Sigmoid colon (tissue), 7 donors: ENCODE results near the gene MICAL2. TPM values are rescaled to one million over a fixed set of nuclear protein-coding genes. Genes with fewer than 3 reads are reported as not detected.
A peak's percentile ranks its signal among the peaks of the same experiment; 100 is the strongest.

ENCODE experiments used
- DNase-seq: peaks from one replicate; pipeline ENCODE4 v3.0.0-alpha.2; 2019
- H3K27ac ChIP-seq, 4 donors: fragments of 200-600 bp; sonication (generic); one replicate each; pipeline ENCODE4 v1.5.1; 2016 to 2019; ENCODE audit warnings: mild to moderate bottlenecking in 1 of 4
- H3K27me3 ChIP-seq, 3 donors: fragments of 200-600 bp; sonication (generic); one replicate each; pipeline ENCODE4 v1.5.1; 2019; ENCODE audit warnings: mild to moderate bottlenecking in 1 of 3
- H3K36me3 ChIP-seq, 4 donors: fragments of 200-600 bp; sonication (generic); one replicate each; pipeline ENCODE4 v1.5.1; 2016 to 2019
- H3K4me1 ChIP-seq, 4 donors: fragments of 200-600 bp; sonication (generic); one replicate each; pipeline ENCODE4 v1.5.1; 2017 to 2019
- H3K4me3 ChIP-seq, 4 donors: fragments of 200-600 bp; sonication (generic); one replicate each; pipeline ENCODE4 v1.5.1; 2017 to 2019; ENCODE audit warnings: mild to moderate bottlenecking in 2 of 4, moderate library complexity in 1 of 4
- H3K9me3 ChIP-seq, 4 donors: fragments of 200-600 bp in 3 of 4; sonication (generic) in 3 of 4; one replicate each; pipeline versions ENCODE4 v1.5.1 to v1.6.1; 2013 to 2019
- EP300 ChIP-seq, 4 donors: sonication (generic); formaldehyde crosslinking; IDR thresholded peaks; one replicate each; pipeline ENCODE4 v1.6.1; 2017; ENCODE audit warnings: antibody characterized with exemption in 4 of 4
- POLR2A ChIP-seq, 2 donors: fragments of 450-650 bp; IDR thresholded peaks; one replicate each; pipeline ENCODE4 v1.6.1; 2016; ENCODE audit warnings: antibody characterized with exemption in 2 of 2, mild to moderate bottlenecking in 2 of 2, moderate library complexity in 2 of 2
- POLR2AphosphoS5 ChIP-seq, 4 donors: sonication (generic); formaldehyde crosslinking; IDR thresholded peaks; one replicate each; pipeline ENCODE4 v1.6.1; 2017; ENCODE audit warnings: antibody characterized with exemption in 4 of 4
- WGBS, 2 donors: extraction: QIAGEN DNeasy Blood & Tissue Kit; methylation state at CpG; one replicate each; pipeline ENCODE4 v1.1.7; 2013; 5-methylcytosine and 5-hydroxymethylcytosine counted together
- intact Hi-C: fragments of 100-400 bp; cut with DNase I; formaldehyde crosslinking; loops from one replicate; pipeline ENCODE4 v1.15.1; 2023
- polyA plus RNA-seq, 3 donors: library from polyadenylated mRNA; stranded (reverse); fragments of 200-250 nt; gene quantifications; one replicate each; pipeline ENCODE4 v1.2.3, GENCODE V29; 2013
- total RNA-seq, 4 donors: library from RNA; depleted of rRNA; stranded (reverse); fragments of >200 nt; gene quantifications; one replicate each; pipeline ENCODE4 v1.1.0, GENCODE V29; 2016
- TF ChIP-seq, protein P1 (sequence below), 4 experiments: fragments of 450-650 bp in 3 of 4; fragments of 200-600 bp in 1 of 4; IDR thresholded peaks; one replicate each; pipeline ENCODE4 v1.5.1; 2016 to 2019; ENCODE audit warnings: antibody characterized with exemption in 4 of 4, mild to moderate bottlenecking in 3 of 4, moderate library complexity in 2 of 4
- donor health status: healthy with polysubstance abuse.
- donor health status: Bipolar disorder and iron deficiency.
- donor health status: healthy.

The MICAL2 gene
- total and polyA plus RNA-seq, 7 donors, result 36.6 to 145 (median 115) TPM

GRCh38 chr11:12182676-12183541 is 72.5 kb downstream of the MICAL2 start:
- 81 to 82% methylated on average over 12 of the region's 12 CpGs for WGBS, 2 donors
- TF ChIP-seq, protein P1, sequence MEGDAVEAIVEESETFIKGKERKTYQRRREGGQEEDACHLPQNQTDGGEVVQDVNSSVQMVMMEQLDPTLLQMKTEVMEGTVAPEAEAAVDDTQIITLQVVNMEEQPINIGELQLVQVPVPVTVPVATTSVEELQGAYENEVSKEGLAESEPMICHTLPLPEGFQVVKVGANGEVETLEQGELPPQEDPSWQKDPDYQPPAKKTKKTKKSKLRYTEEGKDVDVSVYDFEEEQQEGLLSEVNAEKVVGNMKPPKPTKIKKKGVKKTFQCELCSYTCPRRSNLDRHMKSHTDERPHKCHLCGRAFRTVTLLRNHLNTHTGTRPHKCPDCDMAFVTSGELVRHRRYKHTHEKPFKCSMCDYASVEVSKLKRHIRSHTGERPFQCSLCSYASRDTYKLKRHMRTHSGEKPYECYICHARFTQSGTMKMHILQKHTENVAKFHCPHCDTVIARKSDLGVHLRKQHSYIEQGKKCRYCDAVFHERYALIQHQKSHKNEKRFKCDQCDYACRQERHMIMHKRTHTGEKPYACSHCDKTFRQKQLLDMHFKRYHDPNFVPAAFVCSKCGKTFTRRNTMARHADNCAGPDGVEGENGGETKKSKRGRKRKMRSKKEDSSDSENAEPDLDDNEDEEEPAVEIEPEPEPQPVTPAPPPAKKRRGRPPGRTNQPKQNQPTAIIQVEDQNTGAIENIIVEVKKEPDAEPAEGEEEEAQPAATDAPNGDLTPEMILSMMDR (IDR thresholded peaks at IDR 0.05), result no peak
- TF ChIP-seq POLR2A (IDR thresholded peaks at IDR 0.05), result no peak
- peak in 1 of 4 donors; percentile 4 for TF ChIP-seq POLR2AphosphoS5 (IDR thresholded peaks at IDR 0.05)
- no peak for DNase-seq
- Histone ChIP-seq H3K27ac (peak overlapping the region; percentile 61 to 82 (median 79)), H3K4me3 (no peak overlapping the region), H3K9me3 (no peaks in the 10 kb centered on the region), H3K36me3 (no peaks in the 10 kb centered on the region), H3K27me3 (no peaks in the 10 kb centered on the region), H3K4me1 (peaks cover 0 to 78% (median 63%) of the 10 kb centered on the region in 4 donors)
- intact Hi-C loops, result no loop called here

DNA sequence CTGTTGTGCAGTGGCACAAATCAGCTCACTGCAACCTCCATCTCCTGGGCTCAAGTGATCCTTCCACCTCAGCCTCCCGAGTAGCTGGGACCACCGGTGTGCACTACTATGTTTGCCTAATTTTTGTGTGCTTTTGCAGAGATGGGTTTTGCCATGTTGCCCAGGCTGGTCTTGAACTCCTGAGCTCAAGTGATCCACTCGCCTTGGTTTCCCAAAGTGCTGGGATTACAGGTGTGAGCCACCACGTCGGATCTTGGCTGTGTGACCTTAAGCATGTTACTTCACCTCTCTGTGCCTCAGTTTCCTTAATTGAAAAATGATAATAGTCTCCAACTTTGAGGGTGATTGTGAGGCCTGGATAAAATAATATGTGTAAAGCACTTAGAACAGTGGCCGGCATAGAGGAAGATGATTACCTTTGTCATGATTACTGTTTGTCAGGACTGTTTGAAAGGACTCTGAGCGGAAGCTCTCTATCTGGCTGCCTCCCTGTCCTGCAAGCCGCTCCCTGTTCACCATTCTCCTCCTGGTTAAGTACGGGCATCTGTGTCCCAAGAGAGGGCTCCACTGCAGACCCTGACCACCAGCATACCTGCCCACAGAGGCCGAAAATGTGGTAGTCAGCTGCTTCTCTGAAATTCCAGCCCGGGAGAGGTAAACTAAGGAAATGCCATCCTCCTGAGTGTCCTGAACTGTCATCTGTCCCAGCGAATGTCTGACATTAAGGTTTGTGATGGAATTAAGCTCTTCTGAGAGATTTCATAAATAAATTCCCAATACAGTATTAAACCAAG is 73.6 kb downstream of the MICAL2 start:
- Histone ChIP-seq H3K27me3 (no peaks in the 10 kb centered on the region), H3K9me3 (no peaks in the 10 kb centered on the region), H3K36me3 (peaks cover 0 to 6% (median 0%) of the 10 kb centered on the region in 4 donors), H3K27ac (peak overlapping the region; percentile 61 to 82 (median 79)), H3K4me1 (peaks cover 0 to 75% (median 60%) of the 10 kb centered on the region in 4 donors), H3K4me3 (no peak overlapping the region)
- no peak for TF ChIP-seq POLR2AphosphoS5 (IDR thresholded peaks at IDR 0.05)
- no peak for TF ChIP-seq EP300 (IDR thresholded peaks at IDR 0.05)
- TF ChIP-seq POLR2A (IDR thresholded peaks at IDR 0.05), result no peak
- TF ChIP-seq, protein P1 (IDR thresholded peaks at IDR 0.05), result no peak
- WGBS, 2 donors, result 94 to 95% methylated on average over 12 of the region's 12 CpGs
- intact Hi-C loops, result no loop called here
- DNase-seq, result no peak

GRCh38 chr11:12184699-12185098 is 74.3 kb downstream of the MICAL2 start:
- Histone ChIP-seq H3K27ac (peak overlapping the region; percentile 45 to 82 (median 79)), H3K4me3 (no peak overlapping the region), H3K36me3 (peaks cover 0 to 6% (median 0%) of the 10 kb centered on the region in 4 donors), H3K9me3 (no peaks in the 10 kb centered on the region), H3K4me1 (peaks cover 0 to 68% (median 54%) of the 10 kb centered on the region in 4 donors), H3K27me3 (no peaks in the 10 kb centered on the region)
- no peak for DNase-seq
- TF ChIP-seq POLR2AphosphoS5 (IDR thresholded peaks at IDR 0.05), result no peak
- TF ChIP-seq POLR2A (IDR thresholded peaks at IDR 0.05), result no peak
- TF ChIP-seq EP300 (IDR thresholded peaks at IDR 0.05), result no peak
- TF ChIP-seq, protein P1 (IDR thresholded peaks at IDR 0.05), result no peak
- intact Hi-C loops, result no loop called here
- 95 to 98% methylated on average over 1 of the region's 1 CpG for WGBS, 2 donors

GRCh38 chr11:12185106-12185690 is 74.8 kb downstream of the MICAL2 start:
- TF ChIP-seq POLR2A (IDR thresholded peaks at IDR 0.05) (no peak), POLR2AphosphoS5 (IDR thresholded peaks at IDR 0.05) (no peak)
- Histone ChIP-seq H3K27me3 (no peaks in the 10 kb centered on the region), H3K36me3 (peaks cover 0 to 6% (median 0%) of the 10 kb centered on the region in 4 donors), H3K4me1 (peaks cover 0 to 63% (median 50%) of the 10 kb centered on the region in 4 donors), H3K9me3 (no peaks in the 10 kb centered on the region), H3K27ac (peak overlapping the region; percentile 67 to 82 (median 76)), H3K4me3 (no peak overlapping the region)
- intact Hi-C loops, result no loop called here
- DNase-seq, result no peak
- 90 to 93% methylated on average over 3 of the region's 3 CpGs for WGBS, 2 donors
